A549 (cell line): ENCODE results near the gene SUGP2. TPM values are rescaled to one million over a fixed set of nuclear protein-coding genes. Genes with fewer than 3 reads are reported as not detected.

ENCODE experiments used
- ATAC-seq, 2 experiments: fragments of 200-7000 bp in 1 of 2; fragments of >200 bp in 1 of 2; cut with Nextera tagmentation in 1 of 2; cut with Tn5 transposase in 1 of 2; 3 replicates each; pipeline versions ENCODE4 v1.8.0 to v1.9.1; 2018 to 2020; ENCODE audit warnings: mild to moderate bottlenecking in 1 of 2, moderate library complexity in 1 of 2
- CTCF ChIA-PET: fragments of 300-600 bp; sonication (Branson Sonifier 250); formaldehyde crosslinking; extraction: SDS; loops from one replicate; lab custom pipeline; 2021; ENCODE audit warnings: antibody characterized with exemption, inconsistent platforms; lab: Yijun Ruan, JAX
- POLR2A ChIA-PET: fragments of 350-600 bp; formaldehyde crosslinking; extraction: SDS; loops from one replicate; lab custom pipeline; 2021; ENCODE audit warnings: antibody characterized with exemption, inconsistent platforms; lab: Yijun Ruan, JAX
- DNase-seq, 2 experiments: peaks; one replicate each; pipeline versions ENCODE4 v3.0.0 to v3.0.0-alpha.2; 2011 to 2016; ENCODE audit warnings: low read depth in 1 of 2, low spot score in 1 of 2
- FAIRE-seq: peaks from 2 replicates; lab custom pipeline; 2011; peaks lifted over from hg19 to GRCh38; lab: Jason Lieb, UNC
- H3K27ac ChIP-seq, 2 experiments: fragments of >200 bp; sonication (Bioruptor Twin); formaldehyde crosslinking; 3 replicates each; pipeline ENCODE4 v1.5.1; 2016 to 2017
- H3K4me1 ChIP-seq: fragments of >200 bp; sonication (Bioruptor Twin); formaldehyde crosslinking; 3 replicates; pipeline ENCODE4 v1.6.1; 2016
- H3K4me2 ChIP-seq: fragments of >200 bp; sonication (Bioruptor Twin); formaldehyde crosslinking; 3 replicates; pipeline ENCODE4 v1.6.1; 2016
- H3K4me3 ChIP-seq: fragments of >200 bp; sonication (Bioruptor Twin); formaldehyde crosslinking; 3 replicates; pipeline ENCODE4 v1.5.1; 2016
- H3K9me3 ChIP-seq: fragments of >200 bp; sonication (Bioruptor Twin); formaldehyde crosslinking; 3 replicates; pipeline ENCODE4 v1.6.1; 2016
- BCL3 ChIP-seq: fragments of >200 bp; sonication (Bioruptor Twin); formaldehyde crosslinking; IDR thresholded peaks from 3 replicates; pipeline ENCODE4 v1.6.1; 2016
- CBX8 ChIP-seq: fragments of 200-600 bp; sonication (generic); IDR thresholded peaks from 2 replicates; pipeline ENCODE4 v1.6.1; 2016
- CEBPB ChIP-seq, 2 experiments: fragments of >200 bp in 1 of 2; sonication (Bioruptor Twin) in 1 of 2; formaldehyde crosslinking in 1 of 2; IDR thresholded peaks; 2 replicates each; pipeline ENCODE4 v1.6.1; 2012 to 2016
- CTCF ChIP-seq: fragments of >200 bp; sonication (Bioruptor Twin); formaldehyde crosslinking; IDR thresholded peaks from 3 replicates; pipeline ENCODE4 v1.5.1; 2016
- FOSB ChIP-seq: fragments of 250-450 bp; sonication (Bioruptor Pico); IDR thresholded peaks from 2 replicates; pipeline ENCODE4 v1.5.0; 2020; ENCODE audit warnings: mild to moderate bottlenecking, moderate library complexity
- HDAC2 ChIP-seq: fragments of 200-600 bp; sonication (generic); IDR thresholded peaks from 2 replicates; pipeline ENCODE4 v1.6.1; 2016
- HES2 ChIP-seq: fragments of >200 bp; sonication (Bioruptor Twin); formaldehyde crosslinking; IDR thresholded peaks from 2 replicates; pipeline ENCODE4 v1.6.1; 2016
- HMGXB4 ChIP-seq: fragments of 250-450 bp; sonication (Bioruptor Pico); IDR thresholded peaks from 2 replicates; pipeline ENCODE4 v1.5.0; 2021; ENCODE audit warnings: mild to moderate bottlenecking, moderate library complexity, borderline replicate concordance
- HOXA7 ChIP-seq: fragments of 250-450 bp; sonication (Bioruptor Pico); IDR thresholded peaks from 2 replicates; pipeline ENCODE4 v1.5.0; 2020; ENCODE audit warnings: mild to moderate bottlenecking, moderate library complexity
- KDM1A ChIP-seq: fragments of 200-600 bp; sonication (generic); IDR thresholded peaks from 2 replicates; pipeline ENCODE4 v1.6.1; 2016; ENCODE audit warnings: low read depth, mild to moderate bottlenecking
- MYC ChIP-seq: IDR thresholded peaks from 2 replicates; pipeline ENCODE4 v1.6.1; 2012; ENCODE audit warnings: mild to moderate bottlenecking, inconsistent platforms, low read length, improper control_type of control experiment, borderline replicate concordance
- PHF8 ChIP-seq: fragments of 200-600 bp; sonication (generic); IDR thresholded peaks from 2 replicates; pipeline ENCODE4 v1.6.1; 2016; ENCODE audit warnings: low read depth, mild to moderate bottlenecking, antibody characterized with exemption, moderate library complexity, borderline replicate concordance
- RFX5 ChIP-seq: fragments of 450-650 bp; IDR thresholded peaks from 2 replicates; pipeline ENCODE4 v1.7.1; 2014; ENCODE audit warnings: antibody characterized with exemption, mild to moderate bottlenecking, moderate library complexity
- RNF2 ChIP-seq: fragments of 200-600 bp; sonication (generic); IDR thresholded peaks from 2 replicates; pipeline ENCODE4 v1.6.1; 2016; ENCODE audit warnings: low read depth, mild to moderate bottlenecking, antibody characterized with exemption, moderate library complexity, borderline replicate concordance
- SREBF2 ChIP-seq: fragments of 450-650 bp; IDR thresholded peaks from 2 replicates; pipeline ENCODE4 v1.6.1; 2014; ENCODE audit warnings: mild to moderate bottlenecking, moderate library complexity
- TP53 ChIP-seq: fragments of 250-450 bp; sonication (Bioruptor Pico); IDR thresholded peaks from 2 replicates; pipeline ENCODE4 v1.5.0; 2021; ENCODE audit warnings: mild to moderate bottlenecking, moderate library complexity
- ZFP36 ChIP-seq: fragments of 450-650 bp; IDR thresholded peaks from 2 replicates; pipeline ENCODE4 v1.6.1; 2014; ENCODE audit warnings: borderline replicate concordance; ENCODE audit not compliant: partially characterized antibody
- ZNF302 ChIP-seq: fragments of 250-450 bp; sonication (Bioruptor Pico); IDR thresholded peaks from 2 replicates; pipeline ENCODE4 v1.9.0; 2021; ENCODE audit warnings: inconsistent platforms, mild to moderate bottlenecking, moderate library complexity
- WGBS: methylation state at CpG from one replicate; pipeline ENCODE4 v1.1.6; 2017; ENCODE audit errors: missing lambda C conversion rate; 5-methylcytosine and 5-hydroxymethylcytosine counted together
- polyA plus RNA-seq, 4 experiments: library from polyadenylated mRNA; depleted of rRNA in 3 of 4; stranded (reverse); fragments of >200 nt; fragmentation: RNase III in 1 of 4; extraction: RNeasy Plus Mini Kit Qiagen cat#74134 plus additional on column Dnase treatment in 1 of 4; gene quantifications; 2 replicates in 3 of 4; 3 replicates in 1 of 4; pipeline ENCODE4 v1.2.3, GENCODE V29; 2011 to 2017

SUGP2 gene
- polyA plus RNA-seq, 2 of the 4 experiments (the other 2 are of a cell fraction) = 42.4 to 43.9 TPM

- Histone ChIP-seq H3K4me1 (peaks cover 11% of the 10 kb centered on the region), H3K4me2 (no peak overlapping the region), H3K4me3 (no peak overlapping the region), H3K9me3 (no peaks in the 10 kb centered on the region), H3K27ac (no peak overlapping the region)
- no peak for FAIRE-seq
- ChIA-PET CTCF (interaction anchor here (1.2 to 1.4 kb wide), 2 partner anchors 8 to 81 kb away, joined by 3 to 4 read pairs; no protein-coding TSS in a partner anchor), POLR2A (no interaction called here)
- TF ChIP-seq ZFP36 (no peak), KDM1A (no peak), ZNF302 (CRISPR knock-in tag) (no peak), SREBF2 (no peak), CEBPB (IDR thresholded peaks at IDR 0.05) (no peak), RNF2 (no peak), CTCF (no peak), TP53 (CRISPR knock-in tag) (no peak), HES2 (no peak), BCL3 (no peak), CBX8 (no peak), MYC (no peak), FOSB (CRISPR knock-in tag) (no peak), RFX5 (no peak), HDAC2 (no peak)
- WGBS = 78% methylated on average over 10 of the region's 17 CpGs
- DNase-seq = no peak
- no peak for ATAC-seq
These were observed 25.9 kb upstream of the SUGP2 start for GRCh38 chr19:19059018-19059836.

- 78% methylated on average over 5 of the region's 7 CpGs for WGBS
- Histone ChIP-seq H3K4me1 (peaks cover 7% of the 10 kb centered on the region), H3K9me3 (no peaks in the 10 kb centered on the region), H3K4me2 (no peak overlapping the region)
- DNase-seq (no peak), FAIRE-seq (no peak), ATAC-seq (no peak)
- POLR2A ChIA-PET = no interaction called here
- no peak for TF ChIP-seq CEBPB (IDR thresholded peaks at IDR 0.05)
- TF ChIP-seq HMGXB4 (CRISPR knock-in tag) = no peak
- no peak for TF ChIP-seq CBX8
- no peak for TF ChIP-seq HOXA7
- no peak for TF ChIP-seq PHF8
- TF ChIP-seq, all 56 proteins: peak for 0
- Histone ChIP-seq H3K4me3 (no peak overlapping the region), H3K27ac (no peak overlapping the region)
- CTCF ChIA-PET = interaction anchor here (1.2 kb wide), 1 partner anchor 117 kb away, joined by 6 read pairs; no protein-coding TSS in a partner anchor
These were observed 24.4 kb upstream of the SUGP2 start for GRCh38 chr19:19057720-19058119.
